Adrenal gland (tissue), 12 donors: ENCODE results near the gene EXOC4. TPM values are rescaled to one million over a fixed set of nuclear protein-coding genes. Genes with fewer than 3 reads are reported as not detected.

Experiments
- DNase-seq, 7 donors: peaks; one replicate each; pipeline ENCODE4 v3.0.0-alpha.2; 2019 to 2020
- H3K27ac ChIP-seq, 5 donors: fragments of 200-600 bp; sonication (generic) in 4 of 5; 1 replicate in 3 of 5; 2 replicates in 2 of 5; pipeline versions ENCODE4 v1.5.1 to v1.8.0; 2016 to 2020; ENCODE audit warnings: mild to moderate bottlenecking in 1 of 5
- H3K27me3 ChIP-seq: fragments of 200-600 bp; 2 replicates; pipeline ENCODE4 v1.8.0; 2021
- H3K36me3 ChIP-seq, 2 donors: fragments of 200-600 bp; replicated peaks in 1 of 2; 1 replicate in 1 of 2; 2 replicates in 1 of 2; pipeline versions ENCODE4 v1.5.1 to v1.8.0; 2018 to 2022
- H3K4me1 ChIP-seq, 2 donors: fragments of 200-600 bp; replicated peaks in 1 of 2; 1 replicate in 1 of 2; 2 replicates in 1 of 2; pipeline versions ENCODE4 v1.5.1 to v1.8.0; 2018 to 2021
- H3K4me3 ChIP-seq, 4 donors: fragments of 200-600 bp; sonication (generic) in 3 of 4; one replicate each; pipeline ENCODE4 v1.5.1; 2016 to 2018
- H3K9me3 ChIP-seq, 3 donors: fragments of 200-600 bp; sonication (generic) in 1 of 3; replicated peaks in 1 of 3; 1 replicate in 2 of 3; 2 replicates in 1 of 3; pipeline versions ENCODE4 v1.5.1 to v1.8.0; 2016 to 2021
- CTCF ChIP-seq, 6 experiments: fragments of 450-650 bp in 4 of 6; fragments of 200-600 bp in 2 of 6; sonication (generic) in 1 of 6; IDR thresholded peaks; 1 replicate in 5 of 6; 2 replicates in 1 of 6; pipeline versions ENCODE4 v1.5.1 to v1.8.0; 2016 to 2021; ENCODE audit warnings: antibody characterized with exemption in 6 of 6, mild to moderate bottlenecking in 2 of 6, moderate library complexity in 1 of 6
- POLR2A ChIP-seq, 2 donors: fragments of 450-650 bp; IDR thresholded peaks; one replicate each; pipeline ENCODE4 v1.6.1; 2017; ENCODE audit warnings: antibody characterized with exemption in 2 of 2, mild to moderate bottlenecking in 2 of 2, moderate library complexity in 1 of 2
- WGBS, 4 donors: extraction: QIAGEN DNeasy Blood & Tissue Kit in 2 of 4; methylation state at CpG; one replicate each; pipeline versions ENCODE4 v1.1.5 to v1.1.7; 2013 to 2017; 5-methylcytosine and 5-hydroxymethylcytosine counted together
- intact Hi-C, 2 donors: fragments of 100-400 bp; cut with DNase I; formaldehyde crosslinking; loops; one replicate each; pipeline versions ENCODE4 v1.14.1 to v1.15.0; 2022 to 2023
- polyA plus RNA-seq, 3 donors: library from polyadenylated mRNA; stranded (reverse); fragments of 200-250 nt in 2 of 3; fragments of 350-450 nt in 1 of 3; fragmentation: Illumina TruSeq in 1 of 3; extraction: RNeasy Lipid Tissue Mini Kit (QIAGEN cat#74804) in 1 of 3; gene quantifications; one replicate each; pipeline ENCODE4 v1.2.3, GENCODE V29; 2013 to 2014
- total RNA-seq, 9 donors: library from RNA; depleted of rRNA in 4 of 9; stranded (reverse); fragments of >200 nt in 4 of 9; fragments of 120-200 nt in 1 of 9; fragmentation: NEBNext Ultra II Directional in 1 of 9; extraction: Animal tissue kit (Norgen Biotek cat#: 25700) in 1 of 9; gene quantifications; one replicate each; pipeline versions ENCODE4 v1.1.0 to v1.2.4, GENCODE V29; 2013 to 2023
- donor health status: healthy with polysubstance abuse.
- donor health status: Bipolar disorder and iron deficiency.
- donor health status: DM: yes; HTN: yes; CAD: no.
- donor health status: DM: no; HTN: no; CAD: no.
- donor health status: DM: no; HTN: no; CAD: no.
- donor health status: DM: yes; HTN: yes; CAD: no.

The EXOC4 gene
- total and polyA plus RNA-seq, 12 donors = 12.5 to 93.8 (median 67.4) TPM

- no peak for DNase-seq
- intact Hi-C loops = no loop called here
- Histone ChIP-seq H3K4me3 (no peak overlapping the region), H3K9me3 (no peaks in the 10 kb centered on the region), H3K4me1 (no peaks in the 10 kb centered on the region), H3K36me3 (no peaks in the 10 kb centered on the region), H3K27ac (no peak overlapping the region), H3K27me3 (no peaks in the 10 kb centered on the region)
- no peak for TF ChIP-seq CTCF (IDR thresholded peaks at IDR 0.05)
- no peak for TF ChIP-seq POLR2A (IDR thresholded peaks at IDR 0.05)
- WGBS, 4 donors = 90 to 93% (median 92%) methylated on average over 4 of the region's 4 CpGs
These were observed 320.8 kb downstream of the EXOC4 start for GRCh38 chr7:133573554-133574265.

DNA sequence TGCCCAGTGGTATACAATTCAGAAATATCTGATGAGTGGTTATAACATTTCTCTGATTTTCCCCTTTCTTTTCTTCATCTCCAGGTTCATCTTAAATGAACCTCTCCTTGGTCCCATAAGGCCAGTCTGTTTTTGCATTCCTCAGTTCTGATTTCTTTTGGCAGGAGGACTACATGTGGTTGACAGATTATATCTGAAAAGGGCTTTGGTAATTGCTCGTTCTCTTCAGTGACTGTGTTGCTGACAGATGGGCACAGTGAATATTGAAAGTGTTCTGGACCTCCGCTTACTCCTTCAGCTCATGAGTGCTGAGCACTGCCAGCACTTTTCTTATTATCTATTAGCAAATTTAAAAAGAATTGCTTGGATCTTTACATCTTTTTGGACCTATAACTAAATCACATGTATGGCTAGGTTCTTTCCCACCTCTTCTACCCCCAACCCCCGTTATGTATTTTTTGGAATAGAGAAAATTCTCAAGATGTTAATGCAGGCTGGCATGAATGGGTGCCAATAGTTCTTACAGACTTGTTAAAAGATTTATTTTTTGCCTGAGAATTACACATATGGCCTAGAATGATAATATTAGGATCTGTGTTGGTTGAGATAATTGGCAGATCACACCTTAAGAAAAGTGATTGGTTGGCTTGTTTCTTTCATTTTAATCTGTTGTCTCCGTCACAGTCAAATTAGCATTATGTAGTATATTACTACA, 323.0 kb downstream of the EXOC4 start:
- Histone ChIP-seq H3K27ac (no peak overlapping the region), H3K4me3 (no peak overlapping the region), H3K36me3 (no peaks in the 10 kb centered on the region), H3K27me3 (no peaks in the 10 kb centered on the region), H3K9me3 (no peaks in the 10 kb centered on the region), H3K4me1 (no peaks in the 10 kb centered on the region)
- no peak for DNase-seq
- intact Hi-C loops = no loop called here
- TF ChIP-seq POLR2A (IDR thresholded peaks at IDR 0.05) = no peak
- no peak for TF ChIP-seq CTCF (IDR thresholded peaks at IDR 0.05)
- 85 to 92% (median 89%) methylated on average over 4 of the region's 4 CpGs for WGBS, 4 donors

DNA sequence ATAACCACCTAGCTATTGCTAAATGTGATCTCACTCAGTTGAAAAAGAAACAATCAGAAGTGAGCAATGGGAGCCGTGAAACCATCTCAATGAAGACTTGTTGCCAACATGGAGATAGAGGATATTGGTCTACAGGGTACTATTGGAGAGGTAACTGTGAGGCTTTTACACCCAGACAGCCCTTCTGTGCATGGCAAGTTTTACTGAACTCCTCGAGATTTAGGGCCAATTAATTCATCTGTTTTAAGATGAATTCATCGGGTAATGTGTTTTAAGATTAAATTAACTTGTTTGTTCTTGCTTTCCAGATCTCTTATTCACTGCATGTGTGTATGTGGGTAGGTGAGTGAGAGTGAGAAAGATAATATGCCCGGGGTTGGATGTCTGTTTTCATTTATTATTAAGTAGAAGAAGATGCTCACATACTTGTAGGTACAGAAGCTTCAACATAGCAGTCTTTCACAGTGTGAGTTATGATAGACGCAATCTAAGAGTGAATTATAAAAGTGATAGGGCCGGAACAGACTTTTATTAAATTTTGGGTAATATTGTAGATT, 323.8 kb downstream of the EXOC4 start:
- intact Hi-C loops = no loop called here
- Histone ChIP-seq H3K4me3 (no peak overlapping the region), H3K36me3 (no peaks in the 10 kb centered on the region), H3K27ac (no peak overlapping the region), H3K4me1 (no peaks in the 10 kb centered on the region), H3K9me3 (no peaks in the 10 kb centered on the region), H3K27me3 (no peaks in the 10 kb centered on the region)
- 86 to 93% (median 90%) methylated on average over 6 of the region's 6 CpGs for WGBS, 4 donors
- DNase-seq = no peak
- TF ChIP-seq CTCF (IDR thresholded peaks at IDR 0.05) (no peak), POLR2A (IDR thresholded peaks at IDR 0.05) (no peak)

DNA sequence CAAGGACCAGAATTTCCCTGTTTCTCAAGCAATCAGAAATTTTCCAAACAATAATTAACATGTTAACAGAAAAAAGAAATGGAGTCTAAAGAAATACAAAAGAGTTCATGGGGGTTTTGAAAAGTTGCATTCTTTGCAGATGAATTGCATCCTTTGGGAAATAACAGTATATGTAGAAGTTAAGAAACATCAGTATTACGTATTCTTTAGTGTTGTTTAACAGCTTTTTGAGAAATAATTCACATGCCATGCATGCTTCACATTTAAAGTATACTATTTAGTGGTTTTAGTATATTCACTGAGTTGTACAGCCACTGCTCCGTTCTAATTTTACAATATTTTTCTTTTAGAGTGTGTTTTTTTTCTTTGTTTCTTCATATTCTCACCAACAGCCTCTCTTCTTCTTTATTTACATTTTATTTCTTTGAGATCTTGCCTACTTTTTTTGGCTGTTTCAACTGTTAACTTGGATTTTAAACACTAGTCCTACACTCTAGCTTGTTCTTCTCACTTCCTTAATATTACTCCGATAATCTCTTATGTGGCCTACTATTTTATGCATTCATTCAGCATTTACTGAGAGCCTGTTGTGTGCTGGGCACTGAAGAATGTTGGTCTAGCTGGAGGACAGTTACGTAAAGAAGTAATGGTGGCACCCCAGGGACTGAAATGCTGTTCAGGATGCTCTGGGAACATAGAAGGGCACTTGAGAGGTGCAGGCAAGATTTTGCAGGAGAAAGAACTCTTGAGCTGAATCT, 330.1 kb downstream of the EXOC4 start:
- Histone ChIP-seq H3K4me1 (no peaks in the 10 kb centered on the region), H3K27ac (no peak overlapping the region), H3K4me3 (no peak overlapping the region), H3K36me3 (no peaks in the 10 kb centered on the region), H3K27me3 (no peaks in the 10 kb centered on the region), H3K9me3 (no peaks in the 10 kb centered on the region)
- DNase-seq = no peak
- TF ChIP-seq CTCF (IDR thresholded peaks at IDR 0.05) = no peak
- no peak for TF ChIP-seq POLR2A (IDR thresholded peaks at IDR 0.05)
- intact Hi-C loops = no loop called here
- 76 to 98% (median 94%) methylated on average over 4 of the region's 4 CpGs for WGBS, 4 donors
